Stomach (tissue), 4 donors: ENCODE data around the gene HOXD8.

Source experiments
- POLR2A ChIP-seq, 4 donors: fragments of 450-650 bp; IDR thresholded peaks; one replicate each; pipeline ENCODE4 v1.6.1; 2016; ENCODE audit warnings: antibody characterized with exemption in 4 of 4, control low read depth in 2 of 4, mild to moderate bottlenecking in 1 of 4, moderate library complexity in 1 of 4
- TF ChIP-seq, protein P1 (sequence below), 7 experiments: fragments of 450-650 bp in 4 of 7; fragments of 200-600 bp in 3 of 7; sonication (generic) in 3 of 7; IDR thresholded peaks; one replicate each; pipeline ENCODE4 v1.5.1; 2016 to 2019; ENCODE audit warnings: antibody characterized with exemption in 7 of 7, control low read depth in 2 of 7, mild to moderate bottlenecking in 1 of 7

DNA sequence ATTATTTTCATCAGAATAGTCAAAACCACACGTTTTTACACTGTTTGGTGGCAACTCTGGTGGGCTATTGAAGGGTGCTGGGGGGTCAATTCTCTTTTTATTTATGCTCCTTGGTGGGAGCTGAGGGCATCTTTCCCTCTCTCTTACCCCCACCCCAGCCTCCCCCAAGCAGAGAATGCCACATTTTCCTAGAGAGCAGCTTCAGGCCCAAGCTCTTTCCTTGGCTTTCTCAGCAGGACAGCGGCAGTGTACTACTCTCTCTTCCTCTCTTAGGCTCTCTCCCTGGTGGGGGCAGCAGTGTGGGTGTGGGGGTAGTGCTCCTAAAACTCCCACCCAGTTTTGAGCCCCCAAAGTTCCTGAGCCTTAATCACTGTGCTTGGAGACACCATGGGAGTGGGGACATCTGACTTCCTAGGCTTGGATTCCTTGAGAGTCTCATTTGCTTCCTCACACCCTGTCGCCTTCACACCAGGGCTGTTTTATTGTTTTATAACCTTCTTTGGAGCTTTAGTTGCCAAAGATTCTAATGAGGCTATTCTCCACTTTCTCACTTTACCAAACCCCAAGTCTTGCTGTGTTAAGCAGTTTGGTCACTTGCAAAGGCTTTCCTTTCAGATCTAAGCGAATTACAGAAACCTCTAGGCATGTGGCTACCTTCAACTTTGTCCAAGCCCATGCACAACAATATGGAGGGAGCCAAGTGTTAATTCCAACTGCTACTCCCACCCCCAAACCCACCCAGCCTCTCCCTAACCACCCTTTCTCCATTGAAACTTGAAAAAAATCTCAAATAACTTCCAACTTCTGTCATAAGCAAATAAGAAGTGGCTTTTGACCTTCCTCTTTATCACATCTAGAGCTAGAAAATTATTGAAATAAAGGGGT, 15.8 kb downstream of the HOXD8 start:
- TF ChIP-seq, protein P1, sequence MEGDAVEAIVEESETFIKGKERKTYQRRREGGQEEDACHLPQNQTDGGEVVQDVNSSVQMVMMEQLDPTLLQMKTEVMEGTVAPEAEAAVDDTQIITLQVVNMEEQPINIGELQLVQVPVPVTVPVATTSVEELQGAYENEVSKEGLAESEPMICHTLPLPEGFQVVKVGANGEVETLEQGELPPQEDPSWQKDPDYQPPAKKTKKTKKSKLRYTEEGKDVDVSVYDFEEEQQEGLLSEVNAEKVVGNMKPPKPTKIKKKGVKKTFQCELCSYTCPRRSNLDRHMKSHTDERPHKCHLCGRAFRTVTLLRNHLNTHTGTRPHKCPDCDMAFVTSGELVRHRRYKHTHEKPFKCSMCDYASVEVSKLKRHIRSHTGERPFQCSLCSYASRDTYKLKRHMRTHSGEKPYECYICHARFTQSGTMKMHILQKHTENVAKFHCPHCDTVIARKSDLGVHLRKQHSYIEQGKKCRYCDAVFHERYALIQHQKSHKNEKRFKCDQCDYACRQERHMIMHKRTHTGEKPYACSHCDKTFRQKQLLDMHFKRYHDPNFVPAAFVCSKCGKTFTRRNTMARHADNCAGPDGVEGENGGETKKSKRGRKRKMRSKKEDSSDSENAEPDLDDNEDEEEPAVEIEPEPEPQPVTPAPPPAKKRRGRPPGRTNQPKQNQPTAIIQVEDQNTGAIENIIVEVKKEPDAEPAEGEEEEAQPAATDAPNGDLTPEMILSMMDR (IDR thresholded peaks at IDR 0.05): no peak
- no peak for TF ChIP-seq POLR2A (IDR thresholded peaks at IDR 0.05)
